Keratinocyte (primary cell): ENCODE data around the gene DENND1A. TPM values are rescaled to one million over a fixed set of nuclear protein-coding genes. Genes with fewer than 3 reads are reported as not detected.

Experiments
- DNase-seq: peaks from one replicate; pipeline ENCODE4 v3.0.0-alpha.2; 2011; ENCODE audit warnings: low read depth, missing footprints, low spot score
- FAIRE-seq: peaks from 2 replicates; lab custom pipeline; 2011; peaks lifted over from hg19 to GRCh38; lab: Jason Lieb, UNC
- H2AFZ ChIP-seq: 2 replicates; pipeline ENCODE4 v1.6.0; 2012; ENCODE audit warnings: low read length, control low read depth, inconsistent platforms; ENCODE audit not compliant: control insufficient read depth
- H3K27ac ChIP-seq: 2 replicates; pipeline ENCODE4 v1.5.1; 2011; ENCODE audit warnings: low read length; ENCODE audit not compliant: control insufficient read depth, insufficient read depth
- H3K27me3 ChIP-seq: 3 replicates; pipeline ENCODE4 v1.6.0; 2011; ENCODE audit warnings: low read length; ENCODE audit not compliant: control insufficient read depth, insufficient read depth; ENCODE audit errors: extremely low read depth
- H3K36me3 ChIP-seq, 2 experiments: 2 replicates in 1 of 2; 3 replicates in 1 of 2; pipeline ENCODE4 v1.5.1; 2011; ENCODE audit warnings: low read length in 2 of 2, mild to moderate bottlenecking in 1 of 2; ENCODE audit not compliant: control insufficient read depth in 2 of 2, insufficient read depth in 2 of 2; ENCODE audit errors: extremely low read depth in 1 of 2
- H3K4me1 ChIP-seq: 3 replicates; pipeline ENCODE4 v1.5.1; 2011; ENCODE audit warnings: low read length; ENCODE audit not compliant: control insufficient read depth, insufficient read depth; ENCODE audit errors: extremely low read depth
- H3K4me2 ChIP-seq: 3 replicates; pipeline ENCODE4 v1.6.0; 2011; ENCODE audit warnings: low read depth, low read length; ENCODE audit not compliant: control insufficient read depth, insufficient read depth; ENCODE audit errors: extremely low read depth
- H3K4me3 ChIP-seq, 3 experiments: fragments of 200-600 bp in 1 of 3; sonication (generic) in 1 of 3; 2 replicates in 2 of 3; 3 replicates in 1 of 3; pipeline ENCODE4 v1.5.1; 2011 to 2016; ENCODE audit warnings: low read length in 3 of 3, mild to moderate bottlenecking in 3 of 3, control low read depth in 2 of 3, inconsistent platforms in 1 of 3, low read depth in 1 of 3, mixed read lengths in 1 of 3, mixed run types in 1 of 3, moderate library complexity in 1 of 3; ENCODE audit not compliant: control insufficient read depth in 2 of 3, insufficient read depth in 2 of 3; ENCODE audit errors: extremely low read depth in 1 of 3
- H3K79me2 ChIP-seq: 2 replicates; pipeline ENCODE4 v1.6.0; 2012; ENCODE audit warnings: low read length; ENCODE audit not compliant: control insufficient read depth, insufficient read depth
- H3K9ac ChIP-seq: 3 replicates; pipeline ENCODE4 v1.6.0; 2011; ENCODE audit warnings: low read length; ENCODE audit not compliant: control insufficient read depth, insufficient read depth; ENCODE audit errors: extremely low read depth
- H3K9me1 ChIP-seq: 3 replicates; pipeline ENCODE4 v1.6.0; 2011; ENCODE audit warnings: low read length; ENCODE audit not compliant: control insufficient read depth, insufficient read depth; ENCODE audit errors: extremely low read depth
- H3K9me3 ChIP-seq: 2 replicates; pipeline ENCODE4 v1.5.1; 2012; ENCODE audit warnings: low read depth, low read length; ENCODE audit not compliant: control insufficient read depth
- H4K20me1 ChIP-seq: 3 replicates; pipeline ENCODE4 v1.6.0; 2011; ENCODE audit warnings: low read length; ENCODE audit not compliant: control insufficient read depth, insufficient read depth; ENCODE audit errors: extremely low read depth
- CTCF ChIP-seq, 3 experiments: IDR thresholded peaks in 1 of 3; conservative IDR thresholded peaks in 1 of 3; optimal IDR thresholded peaks in 1 of 3; 2 replicates in 2 of 3; 3 replicates in 1 of 3; pipeline versions ENCODE3 to v1.5.1; 2011; ENCODE audit warnings: low read length in 3 of 3, mild to moderate bottlenecking in 3 of 3, moderate library complexity in 2 of 3, control low read depth in 1 of 3, inconsistent platforms in 1 of 3; ENCODE audit not compliant: insufficient read depth in 2 of 3; ENCODE audit errors: extremely low read depth in 1 of 3
- EZH2 ChIP-seq: IDR thresholded peaks from one replicate; pipeline ENCODE4 v1.6.1; 2012; ENCODE audit warnings: inconsistent platforms, mild to moderate bottlenecking, low read length, moderate library complexity
- dilution Hi-C: fragments of 300-500 bp; cut with MboI; formaldehyde crosslinking; loops from one replicate; pipeline ENCODE4 v1.7.0; 2020; ENCODE audit warnings: low sequenced_read_pairs; ENCODE audit not compliant: extremely low pct_ligation_motif_present
- polyA plus RNA-seq, 5 experiments: library from polyadenylated mRNA; depleted of rRNA in 3 of 5; stranded (reverse) in 3 of 5; stranded (forward) in 1 of 5; unstranded in 1 of 5; fragments of >200 nt; gene quantifications; 1 replicate in 1 of 5; 2 replicates in 3 of 5; 3 replicates in 1 of 5; pipeline versions ENCODE4 v1.2.1 to v1.2.3, GENCODE V29; 2011 to 2012; ENCODE audit warnings: missing spikeins in 2 of 5, low read depth in 1 of 5, low replicate concordance in 1 of 5

The DENND1A gene
- polyA plus RNA-seq, 1 donor (not counting 4 experiments of a cell fraction or from before 2014, with no cell fraction given): 13.0 TPM

DNA sequence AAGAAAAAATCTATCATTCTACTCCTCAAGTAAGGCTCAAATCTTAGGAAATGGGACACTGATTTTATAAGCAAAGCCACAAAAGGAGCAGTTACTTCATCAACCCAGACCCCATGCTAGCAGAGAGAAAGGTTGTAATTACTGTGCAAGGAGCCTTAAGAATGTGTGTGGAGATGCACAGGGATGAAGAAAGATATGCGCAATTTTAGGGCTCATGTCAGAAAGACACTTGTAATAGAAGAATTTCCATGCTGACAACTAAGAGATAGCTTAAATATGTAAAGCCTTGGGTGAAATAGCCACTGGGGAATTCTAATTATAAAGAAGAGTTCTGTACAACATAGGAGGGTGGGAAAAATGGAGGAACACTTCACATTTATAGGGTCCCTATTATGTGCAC is 432.1 kb downstream of the DENND1A start:
- H3K4me1 ChIP-seq: no peaks in the 10 kb centered on the region
- no peaks in the 10 kb centered on the region for H3K9me3 ChIP-seq
- H3K79me2 ChIP-seq: no peaks in the 10 kb centered on the region
- dilution Hi-C loops: no loop called here
- H3K27me3 ChIP-seq: no peaks in the 10 kb centered on the region
- TF ChIP-seq CTCF (optimal IDR thresholded peaks at IDR 0.05 in 1 of 3, IDR thresholded peaks at IDR 0.05 in 1 of 3, conservative IDR thresholded peaks at IDR 0.05 in 1 of 3; ENCODE audit: extremely low read depth in 1 of 3, insufficient read depth in 2 of 3, low read length in 3 of 3) (no peak), EZH2 (no peak)
- no peak overlapping the region for H3K9ac ChIP-seq
- no peak overlapping the region for H3K4me3 ChIP-seq
- H3K27ac ChIP-seq: no peak overlapping the region
- H3K36me3 ChIP-seq: no peaks in the 10 kb centered on the region
- H4K20me1 ChIP-seq: no peaks in the 10 kb centered on the region
- H3K9me1 ChIP-seq: no peaks in the 10 kb centered on the region
- FAIRE-seq (no peak), DNase-seq (no peak)
- no peak overlapping the region for H3K4me2 ChIP-seq
- H2AFZ ChIP-seq: no peak overlapping the region

- no peaks in the 10 kb centered on the region for H3K79me2 ChIP-seq
- dilution Hi-C loops: no loop called here
- no peak for FAIRE-seq
- no peaks in the 10 kb centered on the region for H3K9me1 ChIP-seq
- TF ChIP-seq EZH2: no peak
- no peaks in the 10 kb centered on the region for H3K36me3 ChIP-seq
- H3K9me3 ChIP-seq: no peaks in the 10 kb centered on the region
- no peak overlapping the region for H3K4me2 ChIP-seq
- H2AFZ ChIP-seq: no peak overlapping the region
- no peak overlapping the region for H3K4me3 ChIP-seq
- no peak overlapping the region for H3K9ac ChIP-seq
- no peak for DNase-seq
- H3K27ac ChIP-seq: no peak overlapping the region
- H3K27me3 ChIP-seq: no peaks in the 10 kb centered on the region
- no peaks in the 10 kb centered on the region for H4K20me1 ChIP-seq
- no peaks in the 10 kb centered on the region for H3K4me1 ChIP-seq
These were observed 434.2 kb downstream of the DENND1A start for GRCh38 chr9:123495731-123496130.

DNA sequence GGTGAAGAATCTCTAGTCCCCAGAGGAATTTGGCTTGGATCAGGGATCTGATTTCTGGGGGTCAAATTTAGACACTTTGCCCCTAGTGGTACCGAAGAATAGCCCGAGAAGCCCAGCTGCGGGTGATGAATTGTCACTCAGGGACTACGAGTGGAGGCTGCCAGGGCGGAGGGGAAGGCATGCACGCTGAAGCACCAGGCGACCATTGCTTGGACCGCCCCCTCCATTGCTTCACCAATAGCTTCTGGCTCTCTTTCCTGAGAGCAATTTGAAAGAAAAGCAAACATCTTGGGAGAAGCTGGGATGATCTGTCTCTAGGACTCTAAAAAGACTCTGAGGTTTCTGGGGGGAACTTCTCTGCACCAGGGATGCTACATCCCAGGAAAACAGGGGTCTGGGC is 436.3 kb downstream of the DENND1A start:
- no peaks in the 10 kb centered on the region for H3K9me1 ChIP-seq
- H3K27ac ChIP-seq: no peak overlapping the region
- no peaks in the 10 kb centered on the region for H3K9me3 ChIP-seq
- H3K36me3 ChIP-seq: no peaks in the 10 kb centered on the region
- H3K4me3 ChIP-seq: no peak overlapping the region
- H2AFZ ChIP-seq: no peak overlapping the region
- H3K27me3 ChIP-seq: no peaks in the 10 kb centered on the region
- no peaks in the 10 kb centered on the region for H3K4me1 ChIP-seq
- no peak overlapping the region for H3K4me2 ChIP-seq
- H4K20me1 ChIP-seq: no peaks in the 10 kb centered on the region
- FAIRE-seq (no peak), DNase-seq (no peak)
- dilution Hi-C loops: no loop called here
- no peak for TF ChIP-seq EZH2
- TF ChIP-seq CTCF (optimal IDR thresholded peaks at IDR 0.05 in 1 of 3, IDR thresholded peaks at IDR 0.05 in 1 of 3, conservative IDR thresholded peaks at IDR 0.05 in 1 of 3; ENCODE audit: extremely low read depth in 1 of 3, insufficient read depth in 2 of 3, low read length in 3 of 3): no peak
- H3K9ac ChIP-seq: no peak overlapping the region
- no peaks in the 10 kb centered on the region for H3K79me2 ChIP-seq
